Right lobe of liver (tissue), 4 donors: ENCODE measurements around the gene PITPNC1.

Source experiments
- POLR2A ChIP-seq: fragments of 450-650 bp; IDR thresholded peaks from one replicate; pipeline ENCODE4 v1.6.1; 2017; ENCODE audit warnings: antibody characterized with exemption, mild to moderate bottlenecking
- TF ChIP-seq, protein P1 (sequence below), 4 donors: fragments of 200-600 bp in 3 of 4; fragments of 450-650 bp in 1 of 4; IDR thresholded peaks; one replicate each; pipeline versions ENCODE4 v1.5.1 to v1.8.0; 2016 to 2022; ENCODE audit warnings: antibody characterized with exemption in 4 of 4, mild to moderate bottlenecking in 2 of 4
- donor health status: DM: no; HTN: no; CAD: no.
- donor health status: DM: no; HTN: no; CAD: no.
- donor health status: DM: no; HTN: yes; CAD: no.

DNA sequence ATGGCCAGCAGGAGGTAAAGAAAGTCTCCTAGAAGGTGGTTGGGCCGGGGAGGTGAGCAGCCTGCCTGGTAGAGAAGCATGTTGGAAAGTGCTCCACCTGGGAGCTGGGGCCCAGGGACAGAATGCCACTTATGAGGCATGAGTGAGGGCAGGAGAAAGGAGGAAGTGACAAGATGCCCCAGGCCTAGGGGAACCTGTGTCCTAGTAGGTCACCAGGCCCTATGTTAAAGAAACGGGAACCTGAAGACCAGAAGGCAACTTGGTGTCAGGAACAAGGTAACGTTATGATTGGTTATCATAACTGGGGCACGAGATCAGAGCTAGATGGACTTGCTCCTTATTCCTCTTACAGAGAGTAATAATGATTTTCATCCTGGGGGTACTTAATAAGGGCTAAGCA is 34.3 kb downstream of the PITPNC1 start:
- TF ChIP-seq, protein P1, sequence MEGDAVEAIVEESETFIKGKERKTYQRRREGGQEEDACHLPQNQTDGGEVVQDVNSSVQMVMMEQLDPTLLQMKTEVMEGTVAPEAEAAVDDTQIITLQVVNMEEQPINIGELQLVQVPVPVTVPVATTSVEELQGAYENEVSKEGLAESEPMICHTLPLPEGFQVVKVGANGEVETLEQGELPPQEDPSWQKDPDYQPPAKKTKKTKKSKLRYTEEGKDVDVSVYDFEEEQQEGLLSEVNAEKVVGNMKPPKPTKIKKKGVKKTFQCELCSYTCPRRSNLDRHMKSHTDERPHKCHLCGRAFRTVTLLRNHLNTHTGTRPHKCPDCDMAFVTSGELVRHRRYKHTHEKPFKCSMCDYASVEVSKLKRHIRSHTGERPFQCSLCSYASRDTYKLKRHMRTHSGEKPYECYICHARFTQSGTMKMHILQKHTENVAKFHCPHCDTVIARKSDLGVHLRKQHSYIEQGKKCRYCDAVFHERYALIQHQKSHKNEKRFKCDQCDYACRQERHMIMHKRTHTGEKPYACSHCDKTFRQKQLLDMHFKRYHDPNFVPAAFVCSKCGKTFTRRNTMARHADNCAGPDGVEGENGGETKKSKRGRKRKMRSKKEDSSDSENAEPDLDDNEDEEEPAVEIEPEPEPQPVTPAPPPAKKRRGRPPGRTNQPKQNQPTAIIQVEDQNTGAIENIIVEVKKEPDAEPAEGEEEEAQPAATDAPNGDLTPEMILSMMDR (IDR thresholded peaks at IDR 0.05), result no peak
- TF ChIP-seq POLR2A, result no peak
